HAP-1 (cell line): ENCODE data around the gene MAGEB10.

Source experiments
- DNase-seq, 2 experiments: peaks; one replicate each; pipeline ENCODE4 v3.0.0-alpha.2; 2016 to 2020; ENCODE audit warnings: low spot score in 2 of 2
- H3K27me3 ChIP-seq: fragments of 250-450 bp; sonication (Bioruptor Pico); 2 replicates; pipeline ENCODE4 v1.5.1; 2020; ENCODE audit warnings: low read depth, mild to moderate bottlenecking, moderate library complexity
- H3K36me3 ChIP-seq: fragments of 250-450 bp; sonication (Bioruptor Pico); replicated peaks from 2 replicates; pipeline ENCODE4 v1.5.1; 2020; ENCODE audit warnings: mild to moderate bottlenecking
- H3K4me1 ChIP-seq: fragments of 250-450 bp; sonication (Bioruptor Pico); 2 replicates; pipeline ENCODE4 v1.5.1; 2020; ENCODE audit warnings: mild to moderate bottlenecking
- H3K4me3 ChIP-seq: fragments of 250-450 bp; sonication (Bioruptor Pico); 2 replicates; pipeline ENCODE4 v1.5.1; 2020; ENCODE audit warnings: mild to moderate bottlenecking, moderate library complexity
- H3K9me3 ChIP-seq: fragments of 250-450 bp; sonication (Bioruptor Pico); 2 replicates; pipeline ENCODE4 v1.5.1; 2020; ENCODE audit warnings: mild to moderate bottlenecking, moderate library complexity
- in situ Hi-C: fragments of 300-500 bp; cut with MboI; formaldehyde crosslinking; loops from 3 replicates; pipeline ENCODE4 v1.14.3; 2020; ENCODE audit warnings: low sequenced_read_pairs, inconsistent platforms, mixed read lengths

MAGEB10 gene

GRCh38 chrX:27863809-27864208 is 56.0 kb downstream of the MAGEB10 start:
- no peak for DNase-seq
- Histone ChIP-seq H3K4me1 (no peaks in the 10 kb centered on the region), H3K9me3 (no peaks in the 10 kb centered on the region), H3K27me3 (no peaks in the 10 kb centered on the region), H3K36me3 (no peaks in the 10 kb centered on the region), H3K4me3 (no peak overlapping the region)
- in situ Hi-C loops = no loop called here
